ENCODE data around the gene PHF24. TPM values are rescaled to one million over a fixed set of nuclear protein-coding genes. Genes with fewer than 3 reads are reported as not detected.

PHF24 gene
- total RNA-seq, 1 donor from 2014 or later = 0.13 TPM

- Mint-ChIP-seq H3K27ac (ENCODE audit: unreplicated experiment) (peak overlapping the region; percentile 82), H3K9me3 (ENCODE audit: unreplicated experiment) (peaks cover 4% of the 10 kb centered on the region), H3K4me3 (ENCODE audit: unreplicated experiment) (peak overlapping the region; percentile 74), H3K4me1 (ENCODE audit: unreplicated experiment) (peaks cover 61% of the 10 kb centered on the region), H3K36me3 (ENCODE audit: low read depth, unreplicated experiment) (peaks cover 13% of the 10 kb centered on the region), H3K27me3 (ENCODE audit: unreplicated experiment) (peaks cover 15% of the 10 kb centered on the region)
- no peak for DNase-seq (ENCODE audit: low spot score)
- TF ChIP-seq CTCF (IDR thresholded peaks at IDR 0.05; ENCODE audit: unreplicated experiment) = no peak
Observed at GRCh38 chr9:34987160-34987901, 29.2 kb downstream of the PHF24 start.

- H3K27ac Mint-ChIP-seq (ENCODE audit: unreplicated experiment) = peak overlapping the region; percentile 99
- peak overlapping the region; percentile 98 for H3K4me3 Mint-ChIP-seq (ENCODE audit: unreplicated experiment)
- H3K9me3 Mint-ChIP-seq (ENCODE audit: unreplicated experiment) = peaks cover 4% of the 10 kb centered on the region
- H3K36me3 Mint-ChIP-seq (ENCODE audit: low read depth, unreplicated experiment) = peaks cover 13% of the 10 kb centered on the region
- DNase-seq (ENCODE audit: low spot score) = peak; percentile 50
- peaks cover 58% of the 10 kb centered on the region for H3K4me1 Mint-ChIP-seq (ENCODE audit: unreplicated experiment)
- no peak for TF ChIP-seq CTCF (IDR thresholded peaks at IDR 0.05; ENCODE audit: unreplicated experiment)
- H3K27me3 Mint-ChIP-seq (ENCODE audit: unreplicated experiment) = peaks cover 19% of the 10 kb centered on the region
Observed at GRCh38 chr9:34988218-34989002, 30.3 kb downstream of the PHF24 start.

GRCh38 chr9:34989003-34989945 lies 31.2 kb downstream of the PHF24 start, which contains the start of gene DNAJB5:
TSS of gene DNAJB5 (plus strand) at chr9:34989745. CDS start at chr9:34990631, 886 bp downstream.
- Mint-ChIP-seq H3K27me3 (ENCODE audit: unreplicated experiment) (peaks cover 24% of the 10 kb centered on the region), H3K4me3 (ENCODE audit: unreplicated experiment) (peak within 1 kb of the TSS; percentile 98), H3K9me3 (ENCODE audit: unreplicated experiment) (peaks cover 4% of the 10 kb centered on the region), H3K4me1 (ENCODE audit: unreplicated experiment) (peaks cover 58% of the 10 kb centered on the region), H3K36me3 (ENCODE audit: low read depth, unreplicated experiment) (peaks cover 16% of the 10 kb centered on the region), H3K27ac (ENCODE audit: unreplicated experiment) (peak within 1 kb of the TSS; percentile 99)
- peak; percentile 95 for DNase-seq (ENCODE audit: low spot score)
- no peak for TF ChIP-seq CTCF (IDR thresholded peaks at IDR 0.05; ENCODE audit: unreplicated experiment)

- Mint-ChIP-seq H3K36me3 (ENCODE audit: low read depth, unreplicated experiment) (peaks cover 17% of the 10 kb centered on the region), H3K27ac (ENCODE audit: unreplicated experiment) (peak overlapping the region; percentile 90), H3K27me3 (ENCODE audit: unreplicated experiment) (peaks cover 25% of the 10 kb centered on the region), H3K4me1 (ENCODE audit: unreplicated experiment) (peaks cover 65% of the 10 kb centered on the region), H3K9me3 (ENCODE audit: unreplicated experiment) (peaks cover 4% of the 10 kb centered on the region), H3K4me3 (ENCODE audit: unreplicated experiment) (peak overlapping the region; percentile 81)
- DNase-seq (ENCODE audit: low spot score) = peak; percentile 74
- no peak for TF ChIP-seq CTCF (IDR thresholded peaks at IDR 0.05; ENCODE audit: unreplicated experiment)
Observed at GRCh38 chr9:34989946-34990635, 32.0 kb downstream of the PHF24 start.
